Karpas-422 (cell line): ENCODE measurements around the gene USH2A. TPM values are rescaled to one million over a fixed set of nuclear protein-coding genes. Genes with fewer than 3 reads are reported as not detected.

Source experiments
- DNase-seq: peaks from one replicate; pipeline ENCODE4 v3.0.0-alpha.2; 2015
- H2AFZ ChIP-seq: fragments of 200-600 bp; sonication (generic); 2 replicates; pipeline ENCODE4 v1.6.1; 2014; ENCODE audit warnings: antibody characterized with exemption, low read length, mixed read lengths
- H3K27ac ChIP-seq: fragments of 200-600 bp; sonication (generic); 2 replicates; pipeline ENCODE4 v1.5.1; 2014; ENCODE audit warnings: mild to moderate bottlenecking, low read length, moderate library complexity
- H3K27me3 ChIP-seq: fragments of 200-600 bp; sonication (generic); 2 replicates; pipeline ENCODE4 v1.6.1; 2014; ENCODE audit warnings: low read length, mixed read lengths
- H3K36me3 ChIP-seq: fragments of 200-600 bp; sonication (generic); 2 replicates; pipeline ENCODE4 v1.6.1; 2014; ENCODE audit warnings: low read length, mixed read lengths; ENCODE audit not compliant: insufficient read depth
- H3K4me1 ChIP-seq: fragments of 200-600 bp; sonication (generic); 2 replicates; pipeline ENCODE4 v1.6.1; 2014; ENCODE audit warnings: mild to moderate bottlenecking, low read length, mixed read lengths
- H3K4me2 ChIP-seq: fragments of 200-600 bp; sonication (generic); 2 replicates; pipeline ENCODE4 v1.6.1; 2014; ENCODE audit warnings: low read length, low read depth, mild to moderate bottlenecking; ENCODE audit not compliant: poor library complexity, severe bottlenecking
- H3K4me3 ChIP-seq: fragments of 200-600 bp; sonication (generic); 2 replicates; pipeline ENCODE4 v1.5.1; 2014; ENCODE audit warnings: mild to moderate bottlenecking, antibody characterized with exemption, low read length, mixed read lengths
- H3K79me2 ChIP-seq: fragments of 200-600 bp; sonication (generic); 2 replicates; pipeline ENCODE4 v1.6.1; 2014; ENCODE audit warnings: mild to moderate bottlenecking, low read length, mixed read lengths
- H3K9ac ChIP-seq: fragments of 200-600 bp; sonication (generic); 2 replicates; pipeline ENCODE4 v1.6.0; 2014; ENCODE audit warnings: low read length
- H3K9me2 ChIP-seq: fragments of 200-600 bp; sonication (generic), shearing (Covaris generic); replicated peaks from 2 replicates; pipeline ENCODE4 v1.6.0; 2014; ENCODE audit warnings: mild to moderate bottlenecking, low read length, moderate library complexity; ENCODE audit not compliant: insufficient read depth
- H3K9me3 ChIP-seq: fragments of 300-700, 200-600 bp; sonication (generic); 2 replicates; pipeline ENCODE4 v1.6.1; 2014; ENCODE audit warnings: low read length, mixed read lengths
- H4K20me1 ChIP-seq: fragments of 200-600 bp; sonication (generic); 2 replicates; pipeline ENCODE4 v1.6.1; 2014; ENCODE audit warnings: mild to moderate bottlenecking, antibody characterized with exemption, low read length, low read depth; ENCODE audit not compliant: insufficient read depth
- total RNA-seq: library from RNA; depleted of rRNA; stranded (reverse); fragments of >200 nt; shearing (Covaris generic); gene quantifications from 2 replicates; pipeline ENCODE4 v1.2.3, GENCODE V29; 2014; ENCODE audit warnings: low replicate concordance

USH2A gene
- total RNA-seq, 1 experiment from 2014 or later: not detected

GRCh38 chr1:216057947-216058346, 365.3 kb downstream of the USH2A start:
- Histone ChIP-seq H3K36me3 (no peaks in the 10 kb centered on the region), H3K4me2 (no peak overlapping the region), H3K4me1 (no peaks in the 10 kb centered on the region), H2AFZ (no peak overlapping the region), H3K9me2 (no peaks in the 10 kb centered on the region), H3K27me3 (no peaks in the 10 kb centered on the region), H3K4me3 (no peak overlapping the region), H3K79me2 (no peaks in the 10 kb centered on the region), H3K9me3 (no peaks in the 10 kb centered on the region), H3K27ac (no peak overlapping the region), H3K9ac (no peak overlapping the region), H4K20me1 (no peaks in the 10 kb centered on the region)
- no peak for DNase-seq

GRCh38 chr1:216057063-216057462, 366.2 kb downstream of the USH2A start:
- Histone ChIP-seq H3K4me1 (no peaks in the 10 kb centered on the region), H3K79me2 (no peaks in the 10 kb centered on the region), H3K27me3 (no peaks in the 10 kb centered on the region), H3K4me2 (no peak overlapping the region), H3K9me2 (no peaks in the 10 kb centered on the region), H3K9me3 (no peaks in the 10 kb centered on the region), H4K20me1 (no peaks in the 10 kb centered on the region), H3K27ac (no peak overlapping the region), H3K4me3 (no peak overlapping the region), H3K9ac (no peak overlapping the region), H2AFZ (no peak overlapping the region), H3K36me3 (no peaks in the 10 kb centered on the region)
- no peak for DNase-seq

GRCh38 chr1:216055004-216055403, 368.2 kb downstream of the USH2A start:
- no peak overlapping the region for H2AFZ ChIP-seq
- no peaks in the 10 kb centered on the region for H3K4me1 ChIP-seq
- DNase-seq: no peak
- no peaks in the 10 kb centered on the region for H3K27me3 ChIP-seq
- H3K27ac ChIP-seq: no peak overlapping the region
- H3K9ac ChIP-seq: no peak overlapping the region
- no peak overlapping the region for H3K4me2 ChIP-seq
- H3K36me3 ChIP-seq: no peaks in the 10 kb centered on the region
- H3K79me2 ChIP-seq: no peaks in the 10 kb centered on the region
- H3K9me3 ChIP-seq: no peaks in the 10 kb centered on the region
- H3K9me2 ChIP-seq: no peaks in the 10 kb centered on the region
- no peak overlapping the region for H3K4me3 ChIP-seq
- H4K20me1 ChIP-seq: no peaks in the 10 kb centered on the region

DNA sequence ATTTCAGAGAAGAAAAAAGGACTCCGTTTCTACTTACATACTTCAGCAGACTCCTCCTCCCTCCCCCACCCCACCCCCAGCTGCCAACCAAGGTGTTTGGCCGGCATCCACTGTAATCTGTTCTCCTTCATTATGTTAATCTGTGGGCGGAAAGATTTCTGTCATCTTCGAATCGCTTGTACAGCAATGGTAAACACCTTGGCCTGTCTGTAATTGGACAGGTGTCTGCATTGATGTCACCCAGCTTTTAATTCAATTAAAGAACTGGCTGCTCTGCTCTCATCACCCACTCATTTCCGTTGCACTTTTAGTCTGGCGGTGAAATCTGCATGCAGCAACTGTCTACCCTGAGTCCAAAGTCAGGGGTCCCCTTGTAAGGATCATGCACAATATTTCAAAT, 368.6 kb downstream of the USH2A start:
- no peaks in the 10 kb centered on the region for H3K27me3 ChIP-seq
- no peaks in the 10 kb centered on the region for H3K9me3 ChIP-seq
- H3K79me2 ChIP-seq: no peaks in the 10 kb centered on the region
- no peak overlapping the region for H3K27ac ChIP-seq
- H3K4me2 ChIP-seq: no peak overlapping the region
- H2AFZ ChIP-seq: no peak overlapping the region
- H4K20me1 ChIP-seq: no peaks in the 10 kb centered on the region
- H3K36me3 ChIP-seq: no peaks in the 10 kb centered on the region
- H3K9ac ChIP-seq: no peak overlapping the region
- no peak for DNase-seq
- no peak overlapping the region for H3K4me3 ChIP-seq
- no peaks in the 10 kb centered on the region for H3K4me1 ChIP-seq
- no peaks in the 10 kb centered on the region for H3K9me2 ChIP-seq

- Histone ChIP-seq H3K4me2 (no peak overlapping the region), H3K36me3 (no peaks in the 10 kb centered on the region), H3K4me3 (no peak overlapping the region), H3K27me3 (no peaks in the 10 kb centered on the region), H3K4me1 (no peaks in the 10 kb centered on the region), H3K9me2 (no peaks in the 10 kb centered on the region), H2AFZ (no peak overlapping the region), H3K9ac (no peak overlapping the region), H4K20me1 (no peaks in the 10 kb centered on the region), H3K9me3 (no peaks in the 10 kb centered on the region), H3K27ac (no peak overlapping the region), H3K79me2 (no peaks in the 10 kb centered on the region)
- no peak for DNase-seq
These were observed 372.2 kb downstream of the USH2A start for GRCh38 chr1:216051071-216051470.

DNA sequence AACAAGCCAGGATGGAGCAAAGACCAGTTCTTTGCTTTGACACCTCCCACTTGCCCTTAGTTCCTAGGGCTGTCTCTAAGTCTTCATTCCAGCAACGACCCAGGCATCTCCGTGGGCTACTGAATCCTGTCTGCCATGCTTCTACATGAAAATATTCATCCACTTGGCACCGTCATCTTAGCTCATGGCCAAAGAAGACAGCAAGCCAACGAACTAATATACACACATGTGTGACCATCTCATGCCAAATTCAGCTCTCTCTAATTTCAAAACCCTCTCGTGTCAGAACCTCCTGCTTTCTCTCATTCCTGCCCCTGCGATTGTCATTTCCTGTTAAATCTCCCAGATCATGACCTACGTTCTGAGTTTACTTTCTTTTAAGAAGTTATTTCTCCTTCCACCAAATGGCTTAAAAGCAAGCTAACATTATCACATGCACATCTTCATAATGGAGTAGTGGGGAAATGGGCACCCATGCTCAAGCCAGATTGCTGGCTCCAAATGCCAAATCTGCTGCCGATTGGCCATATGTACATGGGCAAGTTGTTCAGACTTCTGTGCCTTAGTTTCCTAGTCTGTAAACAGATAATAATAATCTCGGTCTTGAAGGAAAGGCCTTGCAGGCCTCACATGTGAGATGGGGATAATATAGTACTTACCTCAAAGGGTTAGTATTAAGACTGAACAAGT, 373.4 kb downstream of the USH2A start:
- no peak overlapping the region for H3K4me2 ChIP-seq
- no peaks in the 10 kb centered on the region for H3K27me3 ChIP-seq
- H2AFZ ChIP-seq: no peak overlapping the region
- H4K20me1 ChIP-seq: no peaks in the 10 kb centered on the region
- H3K4me1 ChIP-seq: no peaks in the 10 kb centered on the region
- H3K36me3 ChIP-seq: no peaks in the 10 kb centered on the region
- H3K4me3 ChIP-seq: no peak overlapping the region
- no peak for DNase-seq
- no peak overlapping the region for H3K27ac ChIP-seq
- no peaks in the 10 kb centered on the region for H3K9me3 ChIP-seq
- no peaks in the 10 kb centered on the region for H3K79me2 ChIP-seq
- H3K9ac ChIP-seq: no peak overlapping the region
- 0 out of 2 replicates have a peak, but pooled peaks cover 3% of the 10 kb centered on the region for H3K9me2 ChIP-seq

DNA sequence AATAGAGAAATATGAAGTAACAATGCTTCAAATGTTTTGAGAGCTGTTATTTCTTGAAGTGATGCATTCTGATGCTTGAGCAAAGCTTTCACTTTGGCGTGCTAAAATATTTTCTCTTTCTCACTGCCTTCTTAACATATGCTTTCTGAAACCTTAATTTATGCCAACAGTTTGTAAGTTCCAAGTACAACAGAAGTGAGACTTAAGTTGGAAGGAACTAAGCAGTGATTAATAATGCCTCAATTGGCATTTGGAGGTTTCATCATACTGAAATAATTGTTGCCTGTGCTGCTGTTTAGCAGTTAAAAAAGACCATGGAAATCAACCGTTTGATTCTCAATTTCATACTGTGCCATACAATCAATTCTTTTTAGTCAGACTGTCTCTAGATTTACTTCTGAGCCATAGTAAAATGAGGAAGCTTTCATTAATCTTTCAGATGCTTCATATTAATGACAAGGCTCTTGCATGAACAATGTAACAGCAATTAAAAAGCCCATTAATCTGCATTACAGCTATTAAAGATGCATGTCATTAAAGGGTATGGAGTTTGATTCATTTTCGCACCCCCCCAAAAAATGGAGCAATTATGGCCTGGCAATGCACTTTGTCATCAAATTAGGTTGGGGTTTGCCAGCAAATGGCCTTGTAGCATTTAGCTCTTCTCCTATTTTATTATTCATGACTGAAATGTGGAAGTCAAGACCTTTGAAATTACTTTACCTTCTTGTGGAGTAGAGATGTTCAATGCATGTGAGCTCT, 375.3 kb downstream of the USH2A start:
- Histone ChIP-seq H3K4me2 (no peak overlapping the region), H3K27ac (no peak overlapping the region), H3K36me3 (no peaks in the 10 kb centered on the region), H2AFZ (no peak overlapping the region), H3K27me3 (no peaks in the 10 kb centered on the region), H3K9ac (no peak overlapping the region), H3K9me2 (0 out of 2 replicates have a peak, but pooled peaks cover 3% of the 10 kb centered on the region), H3K9me3 (no peaks in the 10 kb centered on the region), H4K20me1 (no peaks in the 10 kb centered on the region), H3K4me1 (no peaks in the 10 kb centered on the region), H3K79me2 (no peaks in the 10 kb centered on the region), H3K4me3 (no peak overlapping the region)
- no peak for DNase-seq

GRCh38 chr1:216046336-216046735, 376.9 kb downstream of the USH2A start:
- no peaks in the 10 kb centered on the region for H4K20me1 ChIP-seq
- no peak overlapping the region for H2AFZ ChIP-seq
- no peak overlapping the region for H3K4me2 ChIP-seq
- H3K36me3 ChIP-seq: no peaks in the 10 kb centered on the region
- H3K27me3 ChIP-seq: no peaks in the 10 kb centered on the region
- no peak overlapping the region for H3K4me3 ChIP-seq
- no peaks in the 10 kb centered on the region for H3K79me2 ChIP-seq
- H3K9ac ChIP-seq: no peak overlapping the region
- 0 out of 2 replicates have a peak, but pooled peaks cover 3% of the 10 kb centered on the region for H3K9me2 ChIP-seq
- no peak overlapping the region for H3K27ac ChIP-seq
- no peaks in the 10 kb centered on the region for H3K4me1 ChIP-seq
- H3K9me3 ChIP-seq: no peaks in the 10 kb centered on the region
- DNase-seq: no peak
